CD8-positive, alpha-beta memory T cell (primary cell): Measurements from ENCODE around the gene FBXW12. TPM values are rescaled to one million over a fixed set of nuclear protein-coding genes. Genes with fewer than 3 reads are reported as not detected.

ENCODE experiments used
- CTCF ChIA-PET: fragments of 350-600 bp; sonication (Branson Sonifier 250); formaldehyde crosslinking; loops from one replicate; lab custom pipeline; 2021; ENCODE audit warnings: antibody characterized with exemption; lab: Charles Lee
- POLR2A ChIA-PET: fragments of 350-600 bp; sonication (Branson Sonifier 250); formaldehyde crosslinking; loops from one replicate; lab custom pipeline; 2021; ENCODE audit warnings: antibody characterized with exemption; lab: Charles Lee
- DNase-seq, 5 donors: peaks; one replicate each; pipeline versions ENCODE4 v3.0.0 to v3.0.0-alpha.2; 2020 to 2022; ENCODE audit warnings: mixed read lengths in 1 of 5
- H3K27ac ChIP-seq: one replicate; pipeline ENCODE4 v1.7.0; 2013; ENCODE audit warnings: low read depth, mild to moderate bottlenecking, low read length, moderate library complexity
- H3K27me3 ChIP-seq: 2 replicates; pipeline ENCODE4 v1.7.0; 2013; ENCODE audit warnings: low read length, mild to moderate bottlenecking; ENCODE audit not compliant: insufficient read depth, poor library complexity, severe bottlenecking
- H3K36me3 ChIP-seq: 2 replicates; pipeline ENCODE4 v1.7.0; 2013; ENCODE audit warnings: mild to moderate bottlenecking, low read length, moderate library complexity; ENCODE audit not compliant: insufficient read depth
- H3K4me1 ChIP-seq: 2 replicates; pipeline ENCODE4 v1.7.0; 2013; ENCODE audit warnings: mild to moderate bottlenecking, low read length, moderate library complexity; ENCODE audit not compliant: insufficient read depth
- H3K4me3 ChIP-seq: 2 replicates; pipeline ENCODE4 v1.7.0; 2013; ENCODE audit warnings: mild to moderate bottlenecking, low read length
- H3K9me3 ChIP-seq: 2 replicates; pipeline ENCODE4 v1.7.0; 2013; ENCODE audit warnings: mild to moderate bottlenecking, low read length
- H3K27ac Mint-ChIP-seq, 8 donors: one replicate each; pipeline ENCODE4 v1.8.0; 2020 to 2021; ENCODE audit warnings: mixed read lengths in 8 of 8, mild to moderate bottlenecking in 6 of 8, inconsistent platforms in 3 of 8, moderate library complexity in 3 of 8
- H3K27me3 Mint-ChIP-seq, 2 donors: one replicate each; pipeline ENCODE4 v1.8.0; 2020 to 2021; ENCODE audit warnings: mixed read lengths in 2 of 2, mild to moderate bottlenecking in 1 of 2, moderate library complexity in 1 of 2
- H3K36me3 Mint-ChIP-seq, 3 donors: one replicate each; pipeline ENCODE4 v1.8.0; 2020 to 2021; ENCODE audit warnings: mixed read lengths in 3 of 3, inconsistent platforms in 1 of 3, mild to moderate bottlenecking in 1 of 3
- H3K4me1 Mint-ChIP-seq, 3 donors: one replicate each; pipeline ENCODE4 v1.8.0; 2020 to 2021; ENCODE audit warnings: mixed read lengths in 3 of 3, inconsistent platforms in 1 of 3, mild to moderate bottlenecking in 1 of 3
- H3K4me3 Mint-ChIP-seq, 7 donors: one replicate each; pipeline ENCODE4 v1.8.0; 2020 to 2021; ENCODE audit warnings: mixed read lengths in 7 of 7, mild to moderate bottlenecking in 6 of 7, moderate library complexity in 4 of 7, inconsistent platforms in 2 of 7
- H3K9me3 Mint-ChIP-seq, 5 donors: one replicate each; pipeline ENCODE4 v1.8.0; 2020 to 2022; ENCODE audit warnings: mixed read lengths in 5 of 5, mild to moderate bottlenecking in 3 of 5, moderate library complexity in 2 of 5, inconsistent platforms in 1 of 5
- polyA plus RNA-seq: library from polyadenylated mRNA; unstranded; fragments of 300-500 nt; fragmentation: Illumina TruSeq; gene quantifications from one replicate; pipeline ENCODE4 v1.2.3, GENCODE V29; 2021
- total RNA-seq, 2 experiments: library from RNA; stranded (reverse); gene quantifications; one replicate each; pipeline ENCODE4 v1.2.3, GENCODE V29; 2021

The FBXW12 gene
- total and polyA plus RNA-seq, 3 experiments from 2014 or later: not detected

DNA sequence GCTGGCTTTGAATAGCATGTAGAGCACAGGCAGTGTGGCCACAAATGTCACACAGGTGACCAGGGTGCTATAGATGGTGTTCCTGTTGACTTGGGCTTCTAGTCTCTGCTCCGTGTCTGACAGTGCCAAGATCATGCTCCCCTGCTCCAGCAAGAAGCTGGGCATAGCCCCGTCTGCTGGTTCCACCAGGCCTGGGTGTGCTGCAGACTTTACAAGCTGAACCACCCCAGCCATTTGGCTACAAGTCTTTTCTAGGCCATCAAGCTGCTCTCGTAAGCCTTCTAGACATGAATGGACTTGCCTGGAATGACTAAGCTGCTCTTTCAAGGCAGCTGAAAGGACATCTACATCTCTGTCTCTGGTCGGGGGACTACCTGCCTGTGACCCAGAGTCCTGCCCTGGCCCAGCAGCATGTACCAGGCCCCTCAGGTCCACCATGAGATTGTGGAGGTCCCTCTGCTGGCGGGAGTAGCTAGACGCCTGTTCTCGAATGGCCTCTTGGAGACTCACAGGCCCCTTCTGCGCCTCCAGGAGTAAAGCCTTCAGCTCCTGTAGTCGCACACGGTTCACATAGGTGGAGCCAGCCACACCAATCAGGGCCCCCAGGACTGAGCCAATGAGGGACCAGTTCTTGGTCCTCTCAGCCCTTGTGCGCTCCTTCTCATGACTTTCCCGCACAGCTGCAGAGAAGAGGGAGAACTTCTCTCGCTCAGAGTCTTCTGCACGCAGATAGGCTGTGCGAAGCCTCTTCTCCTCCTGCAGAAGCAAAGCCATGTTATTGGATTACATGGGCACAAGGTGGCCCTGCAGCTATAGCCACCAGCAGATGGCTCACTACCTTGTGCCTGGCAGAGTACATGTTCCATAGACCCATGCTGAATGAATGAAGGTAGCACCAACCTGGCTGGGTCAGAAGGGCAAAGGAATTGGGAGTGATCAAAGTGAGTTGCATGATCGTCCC is 60.7 kb downstream of the FBXW12 start:
- Mint-ChIP-seq H3K4me3 (peak overlapping the region in 2 of 7 donors; percentile 39 to 61), H3K27ac (peak overlapping the region in 1 of 8 donors; percentile 23), H3K27me3 (peaks cover 0 to 3% of the 10 kb centered on the region in 2 donors), H3K4me1 (peaks cover 7 to 25% (median 10%) of the 10 kb centered on the region in 3 donors), H3K9me3 (no peaks in the 10 kb centered on the region), H3K36me3 (peaks cover 0 to 21% (median 0%) of the 10 kb centered on the region in 3 donors)
- Histone ChIP-seq H3K4me3 (no peak overlapping the region), H3K27me3 (no peaks in the 10 kb centered on the region), H3K27ac (no peak overlapping the region), H3K36me3 (peaks cover 4% of the 10 kb centered on the region), H3K9me3 (no peaks in the 10 kb centered on the region), H3K4me1 (peaks cover 25% of the 10 kb centered on the region)
- ChIA-PET POLR2A (no interaction called here), CTCF (interaction anchor here (0.9 to 6.4 kb wide), 7 partner anchors 8 to 159 kb away, joined by 3 to 176 read pairs (median 4); partner anchors contain the start of gene ATRIP)
- peak in 1 of 5 donors; percentile 37 for DNase-seq

DNA sequence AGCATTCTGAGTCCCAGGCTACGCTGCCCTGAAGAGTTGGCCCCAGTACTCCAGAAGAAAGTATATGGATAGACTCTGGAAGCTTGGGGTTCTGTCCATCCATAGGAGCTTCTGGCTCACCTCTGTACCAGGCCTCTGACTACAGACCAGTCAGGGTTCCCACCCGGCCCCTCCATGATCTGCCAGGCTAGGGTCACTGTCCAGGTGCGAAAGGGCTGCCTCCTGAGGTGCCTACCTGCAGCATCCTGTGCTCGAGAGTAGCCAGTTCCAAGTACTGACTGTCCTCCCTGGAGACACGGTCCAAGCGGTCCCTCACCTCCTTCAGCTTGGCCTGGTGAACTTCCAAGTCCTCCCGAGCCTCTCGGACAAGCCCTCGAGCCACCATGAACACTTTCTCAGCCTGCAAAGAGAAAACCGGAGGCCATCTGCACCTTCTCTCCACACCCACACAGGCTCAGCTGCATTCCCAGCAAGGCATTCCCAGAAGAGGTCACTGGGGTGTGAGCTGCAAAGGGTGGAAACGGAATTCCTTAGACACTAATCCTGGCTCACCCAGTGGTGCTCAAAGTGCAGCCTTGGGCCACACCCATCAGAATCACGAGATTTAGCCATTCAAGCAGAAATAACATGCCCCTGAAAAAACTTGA is 61.6 kb downstream of the FBXW12 start:
- Histone ChIP-seq H3K27me3 (no peaks in the 10 kb centered on the region), H3K27ac (no peak overlapping the region), H3K4me3 (no peak overlapping the region), H3K4me1 (peaks cover 25% of the 10 kb centered on the region), H3K9me3 (no peaks in the 10 kb centered on the region), H3K36me3 (peaks cover 4% of the 10 kb centered on the region)
- Mint-ChIP-seq H3K9me3 (no peaks in the 10 kb centered on the region), H3K36me3 (peaks cover 0 to 21% (median 0%) of the 10 kb centered on the region in 3 donors), H3K27me3 (peaks cover 0 to 3% of the 10 kb centered on the region in 2 donors), H3K4me3 (no peak overlapping the region), H3K4me1 (peaks cover 8 to 30% (median 14%) of the 10 kb centered on the region in 3 donors), H3K27ac (peak overlapping the region in 1 of 8 donors; percentile 60)
- CTCF ChIA-PET: interaction anchor here (1.2 to 6.4 kb wide), 9 partner anchors 11 to 160 kb away, joined by 3 to 176 read pairs (median 5); partner anchors contain the start of genes ATRIP and PFKFB4
- POLR2A ChIA-PET: no interaction called here
- peak in 1 of 5 donors; percentile 26 for DNase-seq

- no peak overlapping the region for H3K4me3 Mint-ChIP-seq
- Histone ChIP-seq H3K36me3 (peaks cover 4% of the 10 kb centered on the region), H3K4me1 (peaks cover 35% of the 10 kb centered on the region), H3K4me3 (no peak overlapping the region), H3K27me3 (no peaks in the 10 kb centered on the region), H3K9me3 (no peaks in the 10 kb centered on the region), H3K27ac (no peak overlapping the region)
- peak overlapping the region in 2 of 8 donors; percentile 4 to 79 for H3K27ac Mint-ChIP-seq
- POLR2A ChIA-PET: no interaction called here
- peaks cover 0 to 3% of the 10 kb centered on the region in 2 donors for H3K27me3 Mint-ChIP-seq
- DNase-seq: peak in 1 of 5 donors; percentile 58
- CTCF ChIA-PET: interaction anchor here (1.2 to 6.4 kb wide), 9 partner anchors 11 to 120 kb away, joined by 3 to 176 read pairs (median 28); partner anchors contain the start of genes ATRIP and PFKFB4
- H3K4me1 Mint-ChIP-seq: peaks cover 16 to 40% (median 20%) of the 10 kb centered on the region in 3 donors
- H3K9me3 Mint-ChIP-seq: no peaks in the 10 kb centered on the region
- peaks cover 0 to 21% (median 0%) of the 10 kb centered on the region in 3 donors for H3K36me3 Mint-ChIP-seq
Observed at GRCh38 chr3:48434591-48435222, 62.7 kb downstream of the FBXW12 start.

- Mint-ChIP-seq H3K27ac (peak overlapping the region in 2 of 8 donors; percentile 29 to 82), H3K4me3 (no peak overlapping the region), H3K4me1 (peaks cover 20 to 41% (median 25%) of the 10 kb centered on the region in 3 donors), H3K27me3 (peaks cover 0 to 3% of the 10 kb centered on the region in 2 donors), H3K36me3 (peaks cover 0 to 26% (median 0%) of the 10 kb centered on the region in 3 donors), H3K9me3 (no peaks in the 10 kb centered on the region)
- peaks cover 4% of the 10 kb centered on the region for H3K36me3 ChIP-seq
- peaks cover 32% of the 10 kb centered on the region for H3K4me1 ChIP-seq
- POLR2A ChIA-PET: interaction anchor here (1.3 to 1.5 kb wide), 2 partner anchors 10 to 38 kb away, joined by 3 to 4 read pairs; no protein-coding TSS in a partner anchor
- CTCF ChIA-PET: interaction anchor here (1.1 to 6.4 kb wide), 38 partner anchors 7 to 278 kb away, joined by 3 to 176 read pairs (median 10); partner anchors contain the start of genes ATRIP, PFKFB4 and SHISA5
- no peaks in the 10 kb centered on the region for H3K9me3 ChIP-seq
- peak in 1 of 5 donors; percentile 30 for DNase-seq
- no peak overlapping the region for H3K27ac ChIP-seq
- H3K27me3 ChIP-seq: no peaks in the 10 kb centered on the region
- H3K4me3 ChIP-seq: no peak overlapping the region
Observed at GRCh38 chr3:48435223-48435595, 63.2 kb downstream of the FBXW12 start.

DNA sequence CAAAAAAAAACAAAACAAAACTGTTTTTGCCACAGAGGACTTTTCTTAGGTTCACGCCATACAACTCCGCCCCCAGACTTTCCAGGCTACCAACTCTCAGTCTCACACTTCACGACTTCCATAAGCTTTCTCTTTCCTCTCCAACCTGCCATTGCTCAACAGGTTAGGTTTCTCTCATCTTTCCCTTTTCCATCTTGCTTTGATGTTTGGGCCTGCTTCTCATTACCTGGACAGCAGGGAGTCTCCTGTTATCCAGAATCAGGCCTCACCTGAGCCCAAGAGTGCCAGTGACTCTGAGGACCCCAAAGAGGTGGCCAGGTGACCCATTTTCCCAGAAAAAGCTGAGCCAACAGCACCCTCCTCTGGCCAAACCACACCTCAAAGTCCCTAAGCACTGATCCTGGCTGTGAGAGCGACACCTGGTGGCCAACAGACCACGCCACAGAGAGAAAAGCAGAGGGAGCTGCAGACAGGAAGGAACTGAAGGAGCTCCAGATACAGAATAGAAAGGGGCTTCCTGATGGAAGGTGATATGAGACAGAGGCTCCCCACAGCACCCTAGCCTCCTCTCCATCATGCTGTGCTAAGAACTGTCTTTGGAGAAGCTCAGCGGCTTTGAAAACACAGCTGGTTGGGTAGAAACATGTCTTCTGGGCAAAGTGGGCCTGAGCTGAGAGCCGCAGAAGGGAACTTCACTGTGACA is 63.9 kb downstream of the FBXW12 start:
- no peak overlapping the region for H3K4me3 ChIP-seq
- no peak overlapping the region for H3K27ac Mint-ChIP-seq
- ChIA-PET POLR2A (interaction anchor here (0.5 to 1.5 kb wide), 7 partner anchors 9 to 77 kb away, joined by 3 to 7 read pairs (median 4); no protein-coding TSS in a partner anchor), CTCF (interaction anchor here (0.5 to 6.4 kb wide), 65 partner anchors 8 to 1304 kb away, joined by 3 to 176 read pairs (median 6); partner anchors contain the start of genes ARIH2, ATRIP, NME6 and PFKFB4)
- H3K36me3 Mint-ChIP-seq: peaks cover 0 to 33% (median 0%) of the 10 kb centered on the region in 3 donors
- peaks cover 29% of the 10 kb centered on the region for H3K4me1 ChIP-seq
- DNase-seq: peak; percentile 77 to 90 (median 81)
- no peak overlapping the region for H3K4me3 Mint-ChIP-seq
- H3K27me3 Mint-ChIP-seq: peaks cover 0 to 3% of the 10 kb centered on the region in 2 donors
- H3K9me3 ChIP-seq: no peaks in the 10 kb centered on the region
- peaks cover 22 to 41% (median 26%) of the 10 kb centered on the region in 3 donors for H3K4me1 Mint-ChIP-seq
- no peaks in the 10 kb centered on the region for H3K27me3 ChIP-seq
- no peak overlapping the region for H3K27ac ChIP-seq
- H3K9me3 Mint-ChIP-seq: no peaks in the 10 kb centered on the region
- H3K36me3 ChIP-seq: peaks cover 4% of the 10 kb centered on the region

DNA sequence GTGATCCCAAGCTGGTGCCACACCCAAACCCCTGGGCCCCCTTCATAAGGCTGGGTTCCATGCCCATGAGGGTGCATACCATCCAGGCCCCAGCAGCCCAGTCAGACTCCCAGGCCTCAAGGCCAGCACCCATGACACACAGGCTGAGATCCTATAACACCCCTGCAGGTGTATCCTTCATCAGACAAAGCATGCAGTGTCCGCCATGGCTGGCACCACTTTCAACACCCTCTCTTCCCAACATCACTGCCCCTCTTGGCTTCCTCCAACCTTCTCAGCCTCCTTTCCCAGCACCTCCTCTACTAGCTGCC is 64.4 kb downstream of the FBXW12 start:
- Mint-ChIP-seq H3K27ac (no peak overlapping the region), H3K9me3 (no peaks in the 10 kb centered on the region), H3K27me3 (peaks cover 0 to 3% of the 10 kb centered on the region in 2 donors), H3K36me3 (peaks cover 0 to 35% (median under 1%) of the 10 kb centered on the region in 3 donors), H3K4me3 (no peak overlapping the region), H3K4me1 (peaks cover 23 to 43% (median 31%) of the 10 kb centered on the region in 3 donors)
- POLR2A ChIA-PET: interaction anchor here (0.7 to 1.5 kb wide), 6 partner anchors 9 to 77 kb away, joined by 3 to 5 read pairs (median 4); no protein-coding TSS in a partner anchor
- no peak overlapping the region for H3K27ac ChIP-seq
- CTCF ChIA-PET: interaction anchor here (0.5 to 6.4 kb wide), 65 partner anchors 8 to 1304 kb away, joined by 3 to 176 read pairs (median 6); partner anchors contain the start of genes ARIH2, ATRIP, NME6 and PFKFB4
- H3K36me3 ChIP-seq: peaks cover 6% of the 10 kb centered on the region
- DNase-seq: no peak
- H3K27me3 ChIP-seq: no peaks in the 10 kb centered on the region
- H3K4me1 ChIP-seq: peaks cover 33% of the 10 kb centered on the region
- H3K4me3 ChIP-seq: no peak overlapping the region
- no peaks in the 10 kb centered on the region for H3K9me3 ChIP-seq
